Lower lobe of right lung (tissue), 2 donors: ENCODE measurements around the gene UNC5C. TPM values are rescaled to one million over a fixed set of nuclear protein-coding genes. Genes with fewer than 3 reads are reported as not detected.

ENCODE experiments used
- ATAC-seq, 2 donors: fragments of 200-7000 bp; cut with Tn5 transposase; one replicate each; pipeline ENCODE4 v1.9.1; 2020 to 2022; ENCODE audit warnings: mild to moderate bottlenecking in 2 of 2, moderate library complexity in 2 of 2
- DNase-seq: peaks from one replicate; pipeline ENCODE4 v3.0.0-alpha.2; 2020
- H3K27ac ChIP-seq: fragments of 200-600 bp; one replicate; pipeline ENCODE4 v1.8.0; 2022
- H3K27me3 ChIP-seq: fragments of 200-600 bp; one replicate; pipeline ENCODE4 v1.8.0; 2022; ENCODE audit warnings: low read depth
- H3K36me3 ChIP-seq: fragments of 200-600 bp; one replicate; pipeline ENCODE4 v1.8.0; 2022; ENCODE audit warnings: mild to moderate bottlenecking
- H3K4me1 ChIP-seq: fragments of 200-600 bp; one replicate; pipeline ENCODE4 v1.8.0; 2022
- H3K4me3 ChIP-seq: fragments of 200-600 bp; one replicate; pipeline ENCODE4 v1.8.0; 2022; ENCODE audit warnings: mild to moderate bottlenecking
- H3K9me3 ChIP-seq: fragments of 200-600 bp; one replicate; pipeline ENCODE4 v1.8.0; 2022
- CTCF ChIP-seq: fragments of 200-600 bp; IDR thresholded peaks from one replicate; pipeline ENCODE4 v1.8.0; 2022; ENCODE audit warnings: antibody characterized with exemption, mild to moderate bottlenecking
- intact Hi-C: fragments of 100-400 bp; cut with DNase I; formaldehyde crosslinking; loops from one replicate; pipeline ENCODE4 v1.11.0; 2022
- total RNA-seq: library from RNA; stranded (reverse); fragmentation: NEBNext Ultra II Directional; extraction: Animal tissue kit (Norgen Biotek cat#: 25700); gene quantifications from one replicate; pipeline ENCODE4 v1.2.1, GENCODE V29; 2021
- donor health status: DM: no; HTN: yes; CAD: no; lungs with severe emphysema.

Gene UNC5C
- total RNA-seq, 1 donor from 2014 or later, result 5.1 TPM

DNA sequence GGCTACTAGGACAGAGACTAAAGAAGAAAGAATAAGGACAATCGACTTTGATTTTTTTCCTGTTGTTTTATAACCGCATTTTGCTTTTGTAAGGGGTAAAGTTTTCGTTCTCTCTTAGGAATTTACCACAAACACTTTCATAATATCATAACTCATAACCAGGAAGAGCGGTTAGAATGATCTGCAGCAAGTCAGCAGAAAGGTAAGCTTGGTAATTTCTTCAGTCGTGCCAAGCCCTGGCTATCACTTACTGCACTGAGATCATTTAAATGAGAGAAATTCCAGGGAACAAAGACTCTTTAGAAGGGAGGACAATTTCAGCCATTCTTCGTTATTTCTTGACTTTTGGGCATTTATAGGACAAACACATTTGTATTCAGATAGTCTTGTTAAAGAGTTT, 258.1 kb downstream of the UNC5C start:
- intact Hi-C loops, result no loop called here
- DNase-seq (no peak), ATAC-seq (no peak)
- H3K4me1 ChIP-seq, result no peaks in the 10 kb centered on the region
- no peaks in the 10 kb centered on the region for H3K27me3 ChIP-seq
- H3K36me3 ChIP-seq, result no peaks in the 10 kb centered on the region
- H3K9me3 ChIP-seq, result no peaks in the 10 kb centered on the region
- no peak for TF ChIP-seq CTCF
- H3K4me3 ChIP-seq, result no peak overlapping the region
- no peak overlapping the region for H3K27ac ChIP-seq

DNA sequence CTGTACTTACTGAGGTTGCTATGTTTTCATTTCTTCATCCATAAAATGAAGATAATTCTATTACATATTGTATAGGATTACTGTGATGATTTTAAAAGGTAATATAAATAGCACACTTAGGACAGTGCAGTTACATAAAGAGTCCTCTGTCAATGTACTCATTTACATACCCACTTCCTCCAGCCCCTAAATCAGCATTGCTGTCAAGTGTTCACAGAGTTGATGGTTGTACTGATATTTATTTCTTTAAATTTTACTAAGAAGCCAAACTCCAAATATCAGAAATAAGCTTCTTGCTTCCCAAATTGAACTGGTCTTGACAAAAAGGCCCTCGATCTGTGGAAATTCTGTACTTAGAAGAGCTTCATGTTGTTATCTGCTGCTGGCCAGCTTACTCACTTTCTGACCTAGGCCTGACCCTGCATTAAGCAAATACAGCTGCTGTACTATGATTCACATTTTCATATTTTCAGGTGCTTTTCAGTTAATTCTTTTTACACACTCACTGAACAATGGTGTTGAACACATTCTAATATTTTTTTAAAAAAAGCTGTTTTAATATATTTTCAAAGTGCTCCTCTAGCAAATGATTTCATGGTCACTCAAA, 259.6 kb downstream of the UNC5C start:
- H3K4me3 ChIP-seq, result no peak overlapping the region
- ATAC-seq (no peak), DNase-seq (no peak)
- no peaks in the 10 kb centered on the region for H3K27me3 ChIP-seq
- no peak for TF ChIP-seq CTCF
- no peaks in the 10 kb centered on the region for H3K4me1 ChIP-seq
- no peaks in the 10 kb centered on the region for H3K9me3 ChIP-seq
- no peak overlapping the region for H3K27ac ChIP-seq
- no peaks in the 10 kb centered on the region for H3K36me3 ChIP-seq
- intact Hi-C loops, result no loop called here

DNA sequence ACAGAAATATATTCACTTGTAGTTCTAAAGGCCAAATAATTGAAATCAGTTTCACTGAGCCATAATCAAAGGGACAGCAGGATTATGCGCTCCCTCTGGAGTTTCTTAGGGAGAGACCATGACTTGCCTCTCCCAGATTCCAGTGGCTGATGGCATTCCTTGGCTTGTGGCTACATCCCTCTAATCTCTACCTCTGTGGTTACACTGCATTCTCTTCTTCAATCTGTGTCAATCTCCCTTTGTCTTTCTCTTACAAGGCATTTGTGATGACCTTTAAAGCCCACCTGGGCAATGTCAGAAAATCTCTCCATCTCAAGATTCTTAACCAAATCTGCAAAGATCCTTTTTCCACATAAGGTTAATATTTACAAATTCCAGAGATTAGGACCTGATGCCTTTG, 260.2 kb downstream of the UNC5C start:
- H3K27me3 ChIP-seq, result no peaks in the 10 kb centered on the region
- DNase-seq (no peak), ATAC-seq (no peak)
- H3K36me3 ChIP-seq, result no peaks in the 10 kb centered on the region
- no peaks in the 10 kb centered on the region for H3K9me3 ChIP-seq
- H3K4me3 ChIP-seq, result no peak overlapping the region
- no peak for TF ChIP-seq CTCF
- intact Hi-C loops, result no loop called here
- H3K4me1 ChIP-seq, result no peaks in the 10 kb centered on the region
- no peak overlapping the region for H3K27ac ChIP-seq

GRCh38 chr4:95285797-95286196, 263.0 kb downstream of the UNC5C start:
- intact Hi-C loops, result no loop called here
- no peak for TF ChIP-seq CTCF
- H3K27ac ChIP-seq, result no peak overlapping the region

DNA sequence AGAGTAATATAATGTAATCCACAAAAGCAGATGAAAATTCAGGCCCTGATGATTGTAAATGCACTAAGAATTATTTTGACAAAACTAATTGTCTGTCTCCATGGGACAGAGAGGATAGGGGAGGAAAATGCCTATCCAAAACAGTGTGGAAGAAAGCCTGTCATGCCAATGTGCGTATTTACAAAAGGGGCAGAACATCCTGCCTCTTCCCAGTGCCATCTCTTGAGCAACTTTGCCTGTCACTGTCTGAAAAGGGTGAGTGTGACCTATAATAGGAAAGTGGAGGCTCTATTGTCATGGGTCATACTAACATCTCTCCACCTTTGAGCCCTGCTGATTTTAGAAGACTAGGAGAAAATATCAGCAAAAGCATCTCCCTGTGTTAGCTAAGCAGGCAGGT, 264.1 kb downstream of the UNC5C start:
- H3K36me3 ChIP-seq, result no peaks in the 10 kb centered on the region
- no peak for ATAC-seq
- no peak overlapping the region for H3K4me3 ChIP-seq
- intact Hi-C loops, result no loop called here
- DNase-seq, result no peak
- H3K27ac ChIP-seq, result no peak overlapping the region
- H3K9me3 ChIP-seq, result no peaks in the 10 kb centered on the region
- no peak for TF ChIP-seq CTCF
- H3K4me1 ChIP-seq, result no peaks in the 10 kb centered on the region
- H3K27me3 ChIP-seq, result no peaks in the 10 kb centered on the region

More at GRCh38 chr4:95285797-95286196, 263.0 kb downstream of the UNC5C start:
- DNase-seq, result no peak
- Histone ChIP-seq H3K4me3 (no peak overlapping the region), H3K9me3 (no peaks in the 10 kb centered on the region), H3K27me3 (no peaks in the 10 kb centered on the region), H3K36me3 (no peaks in the 10 kb centered on the region), H3K4me1 (no peaks in the 10 kb centered on the region)
- no peak for ATAC-seq
